OCI-LY7 (cell line): ENCODE measurements around the gene S100A6. TPM values are rescaled to one million over a fixed set of nuclear protein-coding genes. Genes with fewer than 3 reads are reported as not detected.

Source experiments
- BruUV-seq: library from RNA; stranded (reverse); fragments of 400-500 nt; replicated peaks from 2 replicates; lab custom pipeline; 2021; lab: Mats Ljungman, UMichigan
- CTCF ChIA-PET: fragments of 300-600 bp; sonication (Branson Sonifier 250); formaldehyde crosslinking; loops from one replicate; lab custom pipeline; 2022; ENCODE audit warnings: antibody characterized with exemption; ENCODE audit not compliant: unreplicated experiment; lab: Charles Lee
- POLR2A ChIA-PET: fragments of 300-600 bp; sonication (Branson Sonifier 250); formaldehyde crosslinking; loops from one replicate; lab custom pipeline; 2022; ENCODE audit warnings: antibody characterized with exemption; lab: Charles Lee
- DNase-seq: peaks from one replicate; pipeline ENCODE4 v3.0.0-alpha.2; 2015; ENCODE audit warnings: low spot score
- H2AFZ ChIP-seq: fragments of 200-600 bp; sonication (generic), shearing (Covaris generic); 2 replicates; pipeline ENCODE4 v1.6.1; 2014; ENCODE audit warnings: mild to moderate bottlenecking, antibody characterized with exemption, low read length, moderate library complexity
- H3K27ac ChIP-seq: fragments of 200-600 bp; sonication (generic); 2 replicates; pipeline ENCODE4 v1.5.1; 2014; ENCODE audit warnings: mixed run types, low read depth, mild to moderate bottlenecking, moderate library complexity, low read length, inconsistent platforms; ENCODE audit not compliant: poor library complexity, severe bottlenecking
- H3K36me3 ChIP-seq: fragments of 200-600 bp; sonication (generic); 2 replicates; pipeline ENCODE4 v1.6.1; 2014; ENCODE audit warnings: mild to moderate bottlenecking, antibody characterized with exemption, low read length, moderate library complexity, mixed read lengths; ENCODE audit not compliant: insufficient read depth
- H3K4me1 ChIP-seq: fragments of 200-600 bp; sonication (generic); 2 replicates; pipeline ENCODE4 v1.5.1; 2014; ENCODE audit warnings: mild to moderate bottlenecking, low read length; ENCODE audit not compliant: insufficient read depth, poor library complexity, severe bottlenecking
- H3K4me2 ChIP-seq: fragments of 200-600 bp; sonication (generic); 2 replicates; pipeline ENCODE4 v1.6.1; 2014; ENCODE audit warnings: mild to moderate bottlenecking, low read length
- H3K4me3 ChIP-seq: fragments of 200-600 bp; sonication (generic); 2 replicates; pipeline ENCODE4 v1.5.1; 2014; ENCODE audit warnings: mild to moderate bottlenecking, low read depth, low read length; ENCODE audit not compliant: poor library complexity, severe bottlenecking
- H3K79me2 ChIP-seq: fragments of 200-600 bp; sonication (generic); 2 replicates; pipeline ENCODE4 v1.6.1; 2016; ENCODE audit warnings: low read depth, mild to moderate bottlenecking, low read length, moderate library complexity, mixed read lengths; ENCODE audit not compliant: insufficient read depth
- H3K9me2 ChIP-seq: fragments of 200-600 bp; sonication (generic); 2 replicates; pipeline ENCODE4 v1.6.1; 2016; ENCODE audit warnings: mild to moderate bottlenecking, low read length, mixed read lengths; ENCODE audit not compliant: insufficient read depth
- H3K9me3 ChIP-seq: fragments of 200-600 bp; sonication (generic); 2 replicates; pipeline ENCODE4 v1.6.1; 2014; ENCODE audit warnings: mild to moderate bottlenecking, mixed run types, low read length, mixed read lengths
- H4K20me1 ChIP-seq: fragments of 200-600 bp; sonication (generic); 2 replicates; pipeline ENCODE4 v1.6.1; 2014; ENCODE audit warnings: mild to moderate bottlenecking, antibody characterized with exemption, low read length, moderate library complexity, mixed read lengths; ENCODE audit not compliant: insufficient read depth
- EZH2phosphoT487 ChIP-seq: fragments of 200-600 bp; sonication (generic); IDR thresholded peaks from 2 replicates; pipeline ENCODE4 v1.6.1; 2018; ENCODE audit warnings: low read depth, borderline replicate concordance, mild to moderate bottlenecking, mixed run types, antibody characterized with exemption, low read length, moderate library complexity, mixed read lengths
- intact Hi-C: fragments of 100-400 bp; cut with micrococcal nuclease; formaldehyde crosslinking; loops from one replicate; pipeline ENCODE4 v1.10.0; 2022; ENCODE audit not compliant: unreplicated experiment
- total RNA-seq, 2 experiments: library from RNA; depleted of rRNA in 1 of 2; stranded (reverse); fragments of >200 nt in 1 of 2; shearing (Covaris generic) in 1 of 2; gene quantifications; 2 replicates each; pipeline ENCODE4 v1.2.3, GENCODE V29; 2014 to 2022
- TF ChIP-seq, protein P1 (sequence below): fragments of 200-600 bp; sonication (generic); conservative IDR thresholded peaks from 2 replicates; pipeline ENCODE4 v1.5.1; 2014; ENCODE audit warnings: mild to moderate bottlenecking, antibody characterized with exemption, low read length, moderate library complexity, mixed read lengths

The S100A6 gene
- total RNA-seq, 2 experiments from 2014 or later, result not detected

DNA sequence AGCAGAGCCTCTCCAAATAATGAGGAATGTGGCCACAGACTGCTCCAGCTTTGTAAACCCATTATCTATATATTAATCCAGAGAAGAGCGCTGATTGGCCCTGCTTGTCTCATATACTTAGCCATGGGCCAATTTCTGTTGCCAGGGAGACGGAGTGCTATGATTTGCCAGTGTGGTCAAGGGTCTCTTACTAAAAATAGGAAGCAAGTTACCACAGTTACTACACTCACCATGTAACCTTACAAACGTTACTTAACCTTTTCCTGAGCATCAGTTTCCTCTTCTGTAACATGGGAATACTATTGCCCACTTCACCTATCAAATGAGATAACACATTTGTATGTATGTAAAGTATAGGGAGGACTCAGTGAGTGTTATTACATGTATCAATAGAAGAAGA is 37.6 kb upstream of the S100A6 start:
- DNase-seq, result no peak
- H3K79me2 ChIP-seq, result no peaks in the 10 kb centered on the region
- CTCF ChIA-PET, result no interaction called here
- no peak overlapping the region for H3K27ac ChIP-seq
- H4K20me1 ChIP-seq, result no peaks in the 10 kb centered on the region
- POLR2A ChIA-PET, result no interaction called here
- no peak overlapping the region for H3K4me3 ChIP-seq
- peaks cover 17% of the 10 kb centered on the region for H3K4me1 ChIP-seq
- H3K9me2 ChIP-seq, result no peaks in the 10 kb centered on the region
- H2AFZ ChIP-seq, result no peak overlapping the region; the same call in 1 of the 2 replicates
- no TSS peak for BruUV-seq
- intact Hi-C loops, result loop anchor here (5.0 kb wide), 2 partner anchors 84 to 99 kb away; partner anchors contain the start of genes ILF2 and SNAPIN
- no peak for TF ChIP-seq EZH2phosphoT487
- TF ChIP-seq, protein P1, sequence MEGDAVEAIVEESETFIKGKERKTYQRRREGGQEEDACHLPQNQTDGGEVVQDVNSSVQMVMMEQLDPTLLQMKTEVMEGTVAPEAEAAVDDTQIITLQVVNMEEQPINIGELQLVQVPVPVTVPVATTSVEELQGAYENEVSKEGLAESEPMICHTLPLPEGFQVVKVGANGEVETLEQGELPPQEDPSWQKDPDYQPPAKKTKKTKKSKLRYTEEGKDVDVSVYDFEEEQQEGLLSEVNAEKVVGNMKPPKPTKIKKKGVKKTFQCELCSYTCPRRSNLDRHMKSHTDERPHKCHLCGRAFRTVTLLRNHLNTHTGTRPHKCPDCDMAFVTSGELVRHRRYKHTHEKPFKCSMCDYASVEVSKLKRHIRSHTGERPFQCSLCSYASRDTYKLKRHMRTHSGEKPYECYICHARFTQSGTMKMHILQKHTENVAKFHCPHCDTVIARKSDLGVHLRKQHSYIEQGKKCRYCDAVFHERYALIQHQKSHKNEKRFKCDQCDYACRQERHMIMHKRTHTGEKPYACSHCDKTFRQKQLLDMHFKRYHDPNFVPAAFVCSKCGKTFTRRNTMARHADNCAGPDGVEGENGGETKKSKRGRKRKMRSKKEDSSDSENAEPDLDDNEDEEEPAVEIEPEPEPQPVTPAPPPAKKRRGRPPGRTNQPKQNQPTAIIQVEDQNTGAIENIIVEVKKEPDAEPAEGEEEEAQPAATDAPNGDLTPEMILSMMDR, result no peak
- H3K4me2 ChIP-seq, result no peak overlapping the region
- H3K36me3 ChIP-seq, result no peaks in the 10 kb centered on the region
- H3K9me3 ChIP-seq, result no peaks in the 10 kb centered on the region

DNA sequence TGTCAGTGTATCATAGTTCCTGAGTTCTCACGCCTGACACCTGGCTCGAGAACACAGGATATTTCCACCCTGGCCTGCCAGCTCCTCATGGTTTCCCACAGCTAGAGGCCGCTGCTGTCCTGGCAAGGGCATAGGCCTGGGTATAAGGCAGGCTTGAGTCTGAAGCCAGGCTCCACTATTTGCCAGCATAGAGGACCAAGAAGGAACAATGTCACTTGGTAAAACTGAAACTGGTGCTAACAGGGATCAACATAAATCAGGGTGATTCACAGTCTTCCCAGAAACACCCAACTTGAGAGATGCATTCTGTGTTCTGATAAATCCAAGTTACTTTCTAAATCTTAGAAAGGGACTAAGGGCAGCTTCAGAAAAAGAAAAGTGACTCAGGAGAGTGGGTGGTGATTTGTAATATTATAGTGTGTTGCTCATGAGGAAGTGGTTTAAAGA is 36.8 kb upstream of the S100A6 start:
- Histone ChIP-seq H3K4me1 (peaks cover 17% of the 10 kb centered on the region), H3K9me2 (no peaks in the 10 kb centered on the region), H4K20me1 (no peaks in the 10 kb centered on the region), H3K9me3 (no peaks in the 10 kb centered on the region), H3K4me2 (no peak overlapping the region), H2AFZ (peak overlapping the region; percentile 96), H3K79me2 (no peaks in the 10 kb centered on the region), H3K27ac (no peak overlapping the region), H3K4me3 (no peak overlapping the region), H3K36me3 (no peaks in the 10 kb centered on the region)
- TF ChIP-seq, protein P1, result peak; percentile 95
- TF ChIP-seq EZH2phosphoT487, result no peak
- peak; percentile 83 for DNase-seq
- intact Hi-C loops, result loop anchor here (1.0 to 5.0 kb wide), 4 partner anchors 45 to 177 kb away; partner anchors contain the start of genes ILF2 and SNAPIN
- ChIA-PET POLR2A (interaction anchor here (0.5 to 1.5 kb wide), 7 partner anchors 13 to 608 kb away, joined by 3 to 6 read pairs (median 3); no protein-coding TSS in a partner anchor), CTCF (interaction anchor here (0.6 to 1.7 kb wide), 9 partner anchors 40 to 415 kb away, joined by 3 to 6 read pairs (median 3); partner anchors contain the start of genes CHTOP, JTB and S100A1)
- no TSS peak for BruUV-seq

DNA sequence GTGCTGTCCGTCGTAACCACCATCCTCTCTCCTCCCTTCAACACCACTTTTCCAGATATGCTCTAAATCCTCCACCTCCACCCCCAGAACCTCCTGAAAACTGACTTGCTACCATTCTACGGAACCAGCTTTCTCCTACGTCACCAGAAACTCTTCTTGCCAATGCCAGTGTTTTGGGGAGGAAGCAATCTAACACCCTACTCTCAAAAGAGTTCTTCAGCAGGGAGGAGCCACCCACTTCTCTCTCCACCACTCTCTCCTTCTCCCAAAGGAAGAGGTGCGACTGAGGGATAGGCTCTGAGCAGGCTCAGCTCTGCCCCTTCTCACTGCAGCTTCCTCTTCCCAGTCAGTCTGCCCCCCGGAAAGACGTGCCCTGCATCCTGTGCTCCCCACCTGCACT is 35.9 kb upstream of the S100A6 start:
- no peak overlapping the region for H3K4me3 ChIP-seq
- H3K4me2 ChIP-seq, result no peak overlapping the region
- H3K4me1 ChIP-seq, result peaks cover 17% of the 10 kb centered on the region
- ChIA-PET POLR2A (interaction anchor here (0.6 to 1.5 kb wide), 7 partner anchors 13 to 78 kb away, joined by 3 to 6 read pairs (median 3); no protein-coding TSS in a partner anchor), CTCF (interaction anchor here (0.6 to 1.7 kb wide), 9 partner anchors 32 to 415 kb away, joined by 3 to 6 read pairs (median 3); partner anchors contain the start of genes CHTOP and S100A1)
- intact Hi-C loops, result loop anchor here (1.0 to 5.0 kb wide), 4 partner anchors 46 to 178 kb away; partner anchors contain the start of genes ILF2 and SNAPIN
- H3K79me2 ChIP-seq, result no peaks in the 10 kb centered on the region
- H2AFZ ChIP-seq, result 0 out of 2 replicates have a peak overlapping the region, but pooled peaks have one; percentile 22
- BruUV-seq, result no TSS peak
- TF ChIP-seq EZH2phosphoT487, result no peak
- TF ChIP-seq, protein P1, result no peak
- H4K20me1 ChIP-seq, result no peaks in the 10 kb centered on the region
- no peak overlapping the region for H3K27ac ChIP-seq
- DNase-seq, result no peak
- no peaks in the 10 kb centered on the region for H3K9me3 ChIP-seq
- no peaks in the 10 kb centered on the region for H3K36me3 ChIP-seq
- no peaks in the 10 kb centered on the region for H3K9me2 ChIP-seq
